OCI-LY7 (cell line): ENCODE results near the gene EPHA8. TPM values are rescaled to one million over a fixed set of nuclear protein-coding genes. Genes with fewer than 3 reads are reported as not detected.

Experiments
- BruUV-seq: library from RNA; stranded (reverse); fragments of 400-500 nt; replicated peaks from 2 replicates; lab custom pipeline; 2021; lab: Mats Ljungman, UMichigan
- CTCF ChIA-PET: fragments of 300-600 bp; sonication (Branson Sonifier 250); formaldehyde crosslinking; loops from one replicate; lab custom pipeline; 2022; ENCODE audit warnings: antibody characterized with exemption; ENCODE audit not compliant: unreplicated experiment; lab: Charles Lee
- POLR2A ChIA-PET: fragments of 300-600 bp; sonication (Branson Sonifier 250); formaldehyde crosslinking; loops from one replicate; lab custom pipeline; 2022; ENCODE audit warnings: antibody characterized with exemption; lab: Charles Lee
- DNase-seq: peaks from one replicate; pipeline ENCODE4 v3.0.0-alpha.2; 2015; ENCODE audit warnings: low spot score
- H2AFZ ChIP-seq: fragments of 200-600 bp; sonication (generic), shearing (Covaris generic); 2 replicates; pipeline ENCODE4 v1.6.1; 2014; ENCODE audit warnings: mild to moderate bottlenecking, antibody characterized with exemption, low read length, moderate library complexity
- H3K27ac ChIP-seq: fragments of 200-600 bp; sonication (generic); 2 replicates; pipeline ENCODE4 v1.5.1; 2014; ENCODE audit warnings: mixed run types, low read depth, mild to moderate bottlenecking, moderate library complexity, low read length, inconsistent platforms; ENCODE audit not compliant: poor library complexity, severe bottlenecking
- H3K36me3 ChIP-seq: fragments of 200-600 bp; sonication (generic); 2 replicates; pipeline ENCODE4 v1.6.1; 2014; ENCODE audit warnings: mild to moderate bottlenecking, antibody characterized with exemption, low read length, moderate library complexity, mixed read lengths; ENCODE audit not compliant: insufficient read depth
- H3K4me1 ChIP-seq: fragments of 200-600 bp; sonication (generic); 2 replicates; pipeline ENCODE4 v1.5.1; 2014; ENCODE audit warnings: mild to moderate bottlenecking, low read length; ENCODE audit not compliant: insufficient read depth, poor library complexity, severe bottlenecking
- H3K4me2 ChIP-seq: fragments of 200-600 bp; sonication (generic); 2 replicates; pipeline ENCODE4 v1.6.1; 2014; ENCODE audit warnings: mild to moderate bottlenecking, low read length
- H3K4me3 ChIP-seq: fragments of 200-600 bp; sonication (generic); 2 replicates; pipeline ENCODE4 v1.5.1; 2014; ENCODE audit warnings: mild to moderate bottlenecking, low read depth, low read length; ENCODE audit not compliant: poor library complexity, severe bottlenecking
- H3K79me2 ChIP-seq: fragments of 200-600 bp; sonication (generic); 2 replicates; pipeline ENCODE4 v1.6.1; 2016; ENCODE audit warnings: low read depth, mild to moderate bottlenecking, low read length, moderate library complexity, mixed read lengths; ENCODE audit not compliant: insufficient read depth
- H3K9me2 ChIP-seq: fragments of 200-600 bp; sonication (generic); 2 replicates; pipeline ENCODE4 v1.6.1; 2016; ENCODE audit warnings: mild to moderate bottlenecking, low read length, mixed read lengths; ENCODE audit not compliant: insufficient read depth
- H3K9me3 ChIP-seq: fragments of 200-600 bp; sonication (generic); 2 replicates; pipeline ENCODE4 v1.6.1; 2014; ENCODE audit warnings: mild to moderate bottlenecking, mixed run types, low read length, mixed read lengths
- H4K20me1 ChIP-seq: fragments of 200-600 bp; sonication (generic); 2 replicates; pipeline ENCODE4 v1.6.1; 2014; ENCODE audit warnings: mild to moderate bottlenecking, antibody characterized with exemption, low read length, moderate library complexity, mixed read lengths; ENCODE audit not compliant: insufficient read depth
- CTCF ChIP-seq: fragments of 200-600 bp; sonication (generic); conservative IDR thresholded peaks from 2 replicates; pipeline ENCODE4 v1.5.1; 2014; ENCODE audit warnings: mild to moderate bottlenecking, antibody characterized with exemption, low read length, moderate library complexity, mixed read lengths
- EZH2phosphoT487 ChIP-seq: fragments of 200-600 bp; sonication (generic); IDR thresholded peaks from 2 replicates; pipeline ENCODE4 v1.6.1; 2018; ENCODE audit warnings: low read depth, borderline replicate concordance, mild to moderate bottlenecking, mixed run types, antibody characterized with exemption, low read length, moderate library complexity, mixed read lengths
- intact Hi-C: fragments of 100-400 bp; cut with micrococcal nuclease; formaldehyde crosslinking; loops from one replicate; pipeline ENCODE4 v1.10.0; 2022; ENCODE audit not compliant: unreplicated experiment
- total RNA-seq, 2 experiments: library from RNA; depleted of rRNA in 1 of 2; stranded (reverse); fragments of >200 nt in 1 of 2; shearing (Covaris generic) in 1 of 2; gene quantifications; 2 replicates each; pipeline ENCODE4 v1.2.3, GENCODE V29; 2014 to 2022

The EPHA8 gene
- total RNA-seq, 2 experiments from 2014 or later, result not detected

- TF ChIP-seq EZH2phosphoT487 (no peak), CTCF (no peak)
- Histone ChIP-seq H3K9me2 (no peaks in the 10 kb centered on the region), H3K4me2 (peak overlapping the region; percentile 65), H3K4me1 (peaks cover 23% of the 10 kb centered on the region), H3K27ac (peak overlapping the region; percentile 53), H3K79me2 (no peaks in the 10 kb centered on the region), H3K9me3 (no peaks in the 10 kb centered on the region), H4K20me1 (no peaks in the 10 kb centered on the region), H2AFZ (peak overlapping the region; percentile 92), H3K36me3 (no peaks in the 10 kb centered on the region), H3K4me3 (peak overlapping the region; percentile 16)
- POLR2A ChIA-PET, result no interaction called here
- CTCF ChIA-PET, result no interaction called here
- peak; percentile 54 for DNase-seq
- BruUV-seq, result no TSS peak
- intact Hi-C loops, result no loop called here
Measured at GRCh38 chr1:22539510-22540118, 23.7 kb upstream of the EPHA8 start.

- Histone ChIP-seq H2AFZ (peak overlapping the region; percentile 92; the same call in 1 of the 2 replicates), H3K9me3 (no peaks in the 10 kb centered on the region), H3K79me2 (no peaks in the 10 kb centered on the region), H4K20me1 (no peaks in the 10 kb centered on the region), H3K4me2 (peak overlapping the region; percentile 65; the same call in 1 of the 2 replicates), H3K4me3 (no peak overlapping the region), H3K9me2 (no peaks in the 10 kb centered on the region), H3K4me1 (peaks cover 23% of the 10 kb centered on the region), H3K36me3 (no peaks in the 10 kb centered on the region), H3K27ac (peak overlapping the region; percentile 53)
- CTCF ChIA-PET, result no interaction called here
- DNase-seq, result no peak
- BruUV-seq, result no TSS peak
- TF ChIP-seq CTCF, result no peak
- TF ChIP-seq EZH2phosphoT487, result no peak
- intact Hi-C loops, result no loop called here
- POLR2A ChIA-PET, result no interaction called here
Measured at GRCh38 chr1:22540337-22540736, 23.0 kb upstream of the EPHA8 start.

GRCh38 chr1:22542886-22543285 is 20.4 kb upstream of the EPHA8 start:
- H3K4me2 ChIP-seq, result no peak overlapping the region
- no TSS peak for BruUV-seq
- H4K20me1 ChIP-seq, result no peaks in the 10 kb centered on the region
- POLR2A ChIA-PET, result no interaction called here
- H2AFZ ChIP-seq, result no peak overlapping the region
- no peak overlapping the region for H3K4me3 ChIP-seq
- H3K4me1 ChIP-seq, result peaks cover 23% of the 10 kb centered on the region
- no peaks in the 10 kb centered on the region for H3K9me3 ChIP-seq
- H3K9me2 ChIP-seq, result no peaks in the 10 kb centered on the region
- no peak overlapping the region for H3K27ac ChIP-seq
- DNase-seq, result no peak
- intact Hi-C loops, result no loop called here
- no peaks in the 10 kb centered on the region for H3K79me2 ChIP-seq
- no peaks in the 10 kb centered on the region for H3K36me3 ChIP-seq
- CTCF ChIA-PET, result no interaction called here
- TF ChIP-seq CTCF (no peak), EZH2phosphoT487 (no peak)
